Measurements from ENCODE around the gene FGD2. TPM values are rescaled to one million over a fixed set of nuclear protein-coding genes. Genes with fewer than 3 reads are reported as not detected.
A peak's percentile ranks its signal among the peaks of the same experiment; 100 is the strongest.

FGD2 gene
- total and polyA plus RNA-seq, 9 of the 15 experiments (the other 6 are each of a cell fraction or from before 2014, with no cell fraction given), result 0.09 TPM; not detected in 8

DNA sequence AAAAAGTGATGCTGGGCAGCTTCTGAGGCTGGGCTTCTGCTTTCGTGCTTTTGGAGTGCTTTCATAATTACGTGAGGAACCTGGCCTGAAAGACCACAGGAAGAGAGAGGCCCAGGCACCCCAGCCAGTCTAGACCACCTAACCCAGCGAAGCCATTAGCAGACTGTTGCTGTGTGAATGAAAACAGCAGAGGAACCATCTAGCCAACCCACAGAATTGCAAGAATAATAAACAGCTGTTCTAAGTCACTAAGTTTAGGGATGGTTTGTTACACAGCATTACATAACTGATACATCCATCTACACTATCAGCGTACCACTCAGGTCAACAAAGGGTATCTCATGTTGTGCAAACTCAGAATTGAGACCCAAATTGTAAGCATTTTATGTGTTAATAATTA lies 34.5 kb downstream of the FGD2 start (continued):
- TF ChIP-seq, protein P1, sequence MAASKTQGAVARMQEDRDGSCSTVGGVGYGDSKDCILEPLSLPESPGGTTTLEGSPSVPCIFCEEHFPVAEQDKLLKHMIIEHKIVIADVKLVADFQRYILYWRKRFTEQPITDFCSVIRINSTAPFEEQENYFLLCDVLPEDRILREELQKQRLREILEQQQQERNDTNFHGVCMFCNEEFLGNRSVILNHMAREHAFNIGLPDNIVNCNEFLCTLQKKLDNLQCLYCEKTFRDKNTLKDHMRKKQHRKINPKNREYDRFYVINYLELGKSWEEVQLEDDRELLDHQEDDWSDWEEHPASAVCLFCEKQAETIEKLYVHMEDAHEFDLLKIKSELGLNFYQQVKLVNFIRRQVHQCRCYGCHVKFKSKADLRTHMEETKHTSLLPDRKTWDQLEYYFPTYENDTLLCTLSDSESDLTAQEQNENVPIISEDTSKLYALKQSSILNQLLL (CRISPR knock-in tag; IDR thresholded peaks at IDR 0.05; ENCODE audit: borderline replicate concordance), result no peak
- no peak for TF ChIP-seq TCFL5 (CRISPR knock-in tag; conservative IDR thresholded peaks at IDR 0.05)
- no peak for TF ChIP-seq PTTG1 (tag; IDR thresholded peaks at IDR 0.05; ENCODE audit: low read depth)
- no peak for TF ChIP-seq KAT7 (CRISPR knock-in tag; IDR thresholded peaks at IDR 0.05; ENCODE audit: borderline replicate concordance)
- TF ChIP-seq SAFB2 (IDR thresholded peaks at IDR 0.05; ENCODE audit: borderline replicate concordance, low read depth, low read length, severe bottlenecking), result no peak
- no peak for TF ChIP-seq ZNF282 (CRISPR knock-in tag; IDR thresholded peaks at IDR 0.05)
- peak; percentile 44 to 58; a peak in 2 of 4 replicates for TF ChIP-seq KDM1A (IDR thresholded peaks at IDR 0.05)
- no peak for TF ChIP-seq ZC3H8 (IDR thresholded peaks at IDR 0.05)
- TF ChIP-seq TAF7 (tag; IDR thresholded peaks at IDR 0.05), result no peak
- TF ChIP-seq, protein P2, sequence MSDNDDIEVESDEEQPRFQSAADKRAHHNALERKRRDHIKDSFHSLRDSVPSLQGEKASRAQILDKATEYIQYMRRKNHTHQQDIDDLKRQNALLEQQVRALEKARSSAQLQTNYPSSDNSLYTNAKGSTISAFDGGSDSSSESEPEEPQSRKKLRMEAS (CRISPR knock-in tag; IDR thresholded peaks at IDR 0.05), result no peak
- TF ChIP-seq, protein P3, sequence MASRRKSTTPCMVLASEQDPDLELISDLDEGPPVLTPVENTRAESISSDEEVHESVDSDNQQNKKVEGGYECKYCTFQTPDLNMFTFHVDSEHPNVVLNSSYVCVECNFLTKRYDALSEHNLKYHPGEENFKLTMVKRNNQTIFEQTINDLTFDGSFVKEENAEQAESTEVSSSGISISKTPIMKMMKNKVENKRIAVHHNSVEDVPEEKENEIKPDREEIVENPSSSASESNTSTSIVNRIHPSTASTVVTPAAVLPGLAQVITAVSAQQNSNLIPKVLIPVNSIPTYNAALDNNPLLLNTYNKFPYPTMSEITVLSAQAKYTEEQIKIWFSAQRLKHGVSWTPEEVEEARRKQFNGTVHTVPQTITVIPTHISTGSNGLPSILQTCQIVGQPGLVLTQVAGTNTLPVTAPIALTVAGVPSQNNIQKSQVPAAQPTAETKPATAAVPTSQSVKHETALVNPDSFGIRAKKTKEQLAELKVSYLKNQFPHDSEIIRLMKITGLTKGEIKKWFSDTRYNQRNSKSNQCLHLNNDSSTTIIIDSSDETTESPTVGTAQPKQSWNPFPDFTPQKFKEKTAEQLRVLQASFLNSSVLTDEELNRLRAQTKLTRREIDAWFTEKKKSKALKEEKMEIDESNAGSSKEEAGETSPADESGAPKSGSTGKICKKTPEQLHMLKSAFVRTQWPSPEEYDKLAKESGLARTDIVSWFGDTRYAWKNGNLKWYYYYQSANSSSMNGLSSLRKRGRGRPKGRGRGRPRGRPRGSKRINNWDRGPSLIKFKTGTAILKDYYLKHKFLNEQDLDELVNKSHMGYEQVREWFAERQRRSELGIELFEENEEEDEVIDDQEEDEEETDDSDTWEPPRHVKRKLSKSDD (conservative IDR thresholded peaks at IDR 0.05; ENCODE audit: low read length), result no peak
- no peak for TF ChIP-seq CTBP1 (IDR thresholded peaks at IDR 0.05; ENCODE audit: borderline replicate concordance)
- TF ChIP-seq, protein P4, sequence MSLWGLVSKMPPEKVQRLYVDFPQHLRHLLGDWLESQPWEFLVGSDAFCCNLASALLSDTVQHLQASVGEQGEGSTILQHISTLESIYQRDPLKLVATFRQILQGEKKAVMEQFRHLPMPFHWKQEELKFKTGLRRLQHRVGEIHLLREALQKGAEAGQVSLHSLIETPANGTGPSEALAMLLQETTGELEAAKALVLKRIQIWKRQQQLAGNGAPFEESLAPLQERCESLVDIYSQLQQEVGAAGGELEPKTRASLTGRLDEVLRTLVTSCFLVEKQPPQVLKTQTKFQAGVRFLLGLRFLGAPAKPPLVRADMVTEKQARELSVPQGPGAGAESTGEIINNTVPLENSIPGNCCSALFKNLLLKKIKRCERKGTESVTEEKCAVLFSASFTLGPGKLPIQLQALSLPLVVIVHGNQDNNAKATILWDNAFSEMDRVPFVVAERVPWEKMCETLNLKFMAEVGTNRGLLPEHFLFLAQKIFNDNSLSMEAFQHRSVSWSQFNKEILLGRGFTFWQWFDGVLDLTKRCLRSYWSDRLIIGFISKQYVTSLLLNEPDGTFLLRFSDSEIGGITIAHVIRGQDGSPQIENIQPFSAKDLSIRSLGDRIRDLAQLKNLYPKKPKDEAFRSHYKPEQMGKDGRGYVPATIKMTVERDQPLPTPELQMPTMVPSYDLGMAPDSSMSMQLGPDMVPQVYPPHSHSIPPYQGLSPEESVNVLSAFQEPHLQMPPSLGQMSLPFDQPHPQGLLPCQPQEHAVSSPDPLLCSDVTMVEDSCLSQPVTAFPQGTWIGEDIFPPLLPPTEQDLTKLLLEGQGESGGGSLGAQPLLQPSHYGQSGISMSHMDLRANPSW (CRISPR knock-in tag; IDR thresholded peaks at IDR 0.05), result no peak
- TF ChIP-seq TFAM (CRISPR knock-in tag; conservative IDR thresholded peaks at IDR 0.05), result no peak
- TF ChIP-seq ZNF766 (CRISPR knock-in tag; conservative IDR thresholded peaks at IDR 0.05), result no peak
- TF ChIP-seq SMAD4 (CRISPR knock-in tag; conservative IDR thresholded peaks at IDR 0.05), result no peak
